A673 (cell line): Measurements from ENCODE around the gene TRIM40.

Source experiments
- EZH2 ChIP-seq: fragments of 200-600 bp; sonication (generic); IDR thresholded peaks from 2 replicates; pipeline ENCODE4 v1.6.1; 2017; ENCODE audit warnings: borderline replicate concordance, low read depth, mild to moderate bottlenecking, mixed read lengths, antibody characterized with exemption, low read length; ENCODE audit not compliant: poor library complexity, severe bottlenecking
- TF ChIP-seq, protein P1 (sequence below): fragments of 300-800, 200-600 bp; sonication (generic); conservative IDR thresholded peaks from 2 replicates; pipeline ENCODE4 v1.5.1; 2017; ENCODE audit warnings: low read depth, mild to moderate bottlenecking, antibody characterized with exemption, low read length, moderate library complexity, mixed read lengths

DNA sequence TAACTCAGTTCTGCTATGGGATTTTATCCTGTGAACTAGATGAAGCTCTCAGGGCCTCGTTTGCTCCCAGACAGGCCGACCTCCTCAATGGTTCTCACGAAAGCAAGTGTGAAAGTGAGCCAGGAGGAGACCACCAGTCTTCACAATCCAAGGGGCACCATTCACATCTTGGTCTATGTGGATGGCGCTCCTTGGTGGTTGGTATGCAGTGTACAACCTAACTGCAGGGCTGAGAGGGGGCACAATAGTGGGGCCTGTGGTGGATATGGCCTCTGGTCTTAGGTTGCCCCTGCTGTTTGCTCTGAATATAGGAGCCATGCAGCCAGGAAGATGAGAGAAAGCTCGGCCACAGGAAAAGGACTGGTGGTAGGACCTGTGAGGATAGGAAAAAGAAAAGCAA, 52.6 kb downstream of the TRIM40 start:
- no peak for TF ChIP-seq EZH2
- TF ChIP-seq, protein P1, sequence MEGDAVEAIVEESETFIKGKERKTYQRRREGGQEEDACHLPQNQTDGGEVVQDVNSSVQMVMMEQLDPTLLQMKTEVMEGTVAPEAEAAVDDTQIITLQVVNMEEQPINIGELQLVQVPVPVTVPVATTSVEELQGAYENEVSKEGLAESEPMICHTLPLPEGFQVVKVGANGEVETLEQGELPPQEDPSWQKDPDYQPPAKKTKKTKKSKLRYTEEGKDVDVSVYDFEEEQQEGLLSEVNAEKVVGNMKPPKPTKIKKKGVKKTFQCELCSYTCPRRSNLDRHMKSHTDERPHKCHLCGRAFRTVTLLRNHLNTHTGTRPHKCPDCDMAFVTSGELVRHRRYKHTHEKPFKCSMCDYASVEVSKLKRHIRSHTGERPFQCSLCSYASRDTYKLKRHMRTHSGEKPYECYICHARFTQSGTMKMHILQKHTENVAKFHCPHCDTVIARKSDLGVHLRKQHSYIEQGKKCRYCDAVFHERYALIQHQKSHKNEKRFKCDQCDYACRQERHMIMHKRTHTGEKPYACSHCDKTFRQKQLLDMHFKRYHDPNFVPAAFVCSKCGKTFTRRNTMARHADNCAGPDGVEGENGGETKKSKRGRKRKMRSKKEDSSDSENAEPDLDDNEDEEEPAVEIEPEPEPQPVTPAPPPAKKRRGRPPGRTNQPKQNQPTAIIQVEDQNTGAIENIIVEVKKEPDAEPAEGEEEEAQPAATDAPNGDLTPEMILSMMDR: no peak
